RWPE1 (cell line): ENCODE measurements around the gene CHST1.
A peak's percentile ranks its signal among the peaks of the same experiment; 100 is the strongest.

ENCODE experiments used
- CTCF ChIA-PET: fragments of 350-600 bp; sonication (Branson Sonifier 250); formaldehyde crosslinking; extraction: SDS; loops from one replicate; lab custom pipeline; 2021; lab: Yijun Ruan, JAX
- POLR2A ChIA-PET: fragments of 400-600 bp; formaldehyde crosslinking; extraction: SDS; loops from one replicate; lab custom pipeline; 2020; ENCODE audit warnings: antibody characterized with exemption; ENCODE audit not compliant: low non-redundant PET; lab: Yijun Ruan, JAX
- DNase-seq: peaks from one replicate; pipeline ENCODE4 v3.0.0; 2012; ENCODE audit warnings: low spot score
- H3K27ac ChIP-seq: fragments of 450-650 bp; 2 replicates; pipeline ENCODE4 v1.5.1; 2017
- CTCF ChIP-seq: fragments of 450-650 bp; conservative IDR thresholded peaks from 2 replicates; pipeline ENCODE4 v1.5.1; 2017; ENCODE audit warnings: low read depth, mild to moderate bottlenecking

The CHST1 gene

GRCh38 chr11:45665206-45665932 lies at the start of gene CHST1:
TSS of gene CHST1 (minus strand) at chr11:45665622. CDS start at chr11:45650923, 14,699 bp downstream.
- no peak within 1 kb of the TSS for H3K27ac ChIP-seq
- CTCF ChIA-PET, result interaction anchor here (1.0 to 2.3 kb wide), 3 partner anchors 10 to 107 kb away, joined by 4 to 11 read pairs (median 9); no protein-coding TSS in a partner anchor
- POLR2A ChIA-PET, result no interaction called here
- TF ChIP-seq CTCF, result no peak
- DNase-seq, result no peak

- CTCF ChIA-PET, result no interaction called here
- POLR2A ChIA-PET, result no interaction called here
- H3K27ac ChIP-seq, result no peak overlapping the region
- no peak for TF ChIP-seq CTCF
- peak; percentile 16 for DNase-seq
Observed at GRCh38 chr11:45713573-45713972, 48.2 kb upstream of the CHST1 start.

GRCh38 chr11:45710561-45710960 lies 45.1 kb upstream of the CHST1 start:
- TF ChIP-seq CTCF, result no peak
- ChIA-PET POLR2A (no interaction called here), CTCF (no interaction called here)
- H3K27ac ChIP-seq, result no peak overlapping the region
- DNase-seq, result no peak

GRCh38 chr11:45708887-45709663 lies 43.7 kb upstream of the CHST1 start:
- CTCF ChIA-PET, result no interaction called here
- TF ChIP-seq CTCF, result no peak
- DNase-seq, result no peak
- H3K27ac ChIP-seq, result no peak overlapping the region
- POLR2A ChIA-PET, result no interaction called here

GRCh38 chr11:45704635-45705034 lies 39.2 kb upstream of the CHST1 start:
- CTCF ChIA-PET, result interaction anchor here (1.0 to 3.3 kb wide), 2 partner anchors 50 to 67 kb away, joined by 4 to 9 read pairs; no protein-coding TSS in a partner anchor
- no peak for DNase-seq
- POLR2A ChIA-PET, result no interaction called here
- no peak for TF ChIP-seq CTCF
- no peak overlapping the region for H3K27ac ChIP-seq

- TF ChIP-seq CTCF, result no peak
- CTCF ChIA-PET, result interaction anchor here (0.6 to 3.3 kb wide), 3 partner anchors 49 to 304 kb away, joined by 4 to 9 read pairs (median 4); no protein-coding TSS in a partner anchor
- no peak overlapping the region for H3K27ac ChIP-seq
- POLR2A ChIA-PET, result no interaction called here
- DNase-seq, result no peak
Observed at GRCh38 chr11:45704133-45704532, 38.7 kb upstream of the CHST1 start.
